ENCODE data around the gene CST2. TPM values are rescaled to one million over a fixed set of nuclear protein-coding genes. Genes with fewer than 3 reads are reported as not detected.
A peak's percentile ranks its signal among the peaks of the same experiment; 100 is the strongest.

CST2 gene, protein sequence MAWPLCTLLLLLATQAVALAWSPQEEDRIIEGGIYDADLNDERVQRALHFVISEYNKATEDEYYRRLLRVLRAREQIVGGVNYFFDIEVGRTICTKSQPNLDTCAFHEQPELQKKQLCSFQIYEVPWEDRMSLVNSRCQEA
- polyA plus RNA-seq = under 1 TPM in 1 of 4 donors, not detected in 3; 0.31 TPM
- long read RNA-seq, donor 1 = 0 reads
- long read RNA-seq, donor 2 = 0 reads
- long read RNA-seq, donor 3 = 0 reads
- long read RNA-seq, donor 4 = 0 reads
- long read RNA-seq, donor 5 = 0 reads
- long read RNA-seq, donor 6 = 0 reads
- long read RNA-seq, donor 7 = 0 reads
- long read RNA-seq, donor 8 = 0 reads
- long read RNA-seq, donor 9 = 0 reads
- long read RNA-seq, donor 10 = 0 reads

- Histone ChIP-seq H3K27ac (ENCODE audit: low read depth in 1 of 3, low read length in 2 of 3) (no peak within 1 kb of the TSS), H3K9me3 (ENCODE audit: control insufficient read depth in 2 of 2, insufficient read depth in 1 of 2, low read depth in 1 of 2, low read length in 1 of 2) (no peaks in the 10 kb centered on the region), H3K4me1 (ENCODE audit: control insufficient read depth in 3 of 3, insufficient read depth in 2 of 3, low read depth in 1 of 3, low read length in 2 of 3) (no peaks in the 10 kb centered on the region), H3K27me3 (ENCODE audit: control insufficient read depth in 3 of 3, insufficient read depth in 3 of 3, low read length in 3 of 3) (no peaks in the 10 kb centered on the region), H3K4me3 (ENCODE audit: low read depth in 1 of 3, low read length in 3 of 3) (no peak within 1 kb of the TSS), H3K36me3 (ENCODE audit: control insufficient read depth in 3 of 3, insufficient read depth in 2 of 3, low read depth in 1 of 3, low read length in 3 of 3) (no peaks in the 10 kb centered on the region)
- WGBS, 3 donors = 38 to 51% (median 46%) methylated on average over 3 to 4 of the region's 4 CpGs
- FAIRE-seq (no peak), DNase-seq (no peak)
Observed at GRCh38 chr20:23826541-23827021, at the start of gene CST2. CST2 (minus strand) TSS chr20:23826729; CDS start chr20:23826660, 69 bp downstream.

GRCh38 chr20:23875606-23876237 lies 49.2 kb upstream of the CST2 start:
- no peak for FAIRE-seq
- no peak overlapping the region for H3K4me3 ChIP-seq (ENCODE audit: low read depth in 1 of 3, low read length in 3 of 3)
- H3K9me3 ChIP-seq (ENCODE audit: control insufficient read depth in 2 of 2, insufficient read depth in 1 of 2, low read depth in 1 of 2, low read length in 1 of 2) = no peaks in the 10 kb centered on the region
- 75 to 84% (median 83%) methylated on average over 6 of the region's 6 CpGs for WGBS, 3 donors
- H3K36me3 ChIP-seq (ENCODE audit: control insufficient read depth in 3 of 3, insufficient read depth in 2 of 3, low read depth in 1 of 3, low read length in 3 of 3) = no peaks in the 10 kb centered on the region
- no peak for DNase-seq
- H3K27me3 ChIP-seq (ENCODE audit: control insufficient read depth in 3 of 3, insufficient read depth in 3 of 3, low read length in 3 of 3) = no peaks in the 10 kb centered on the region
- H3K4me1 ChIP-seq (ENCODE audit: control insufficient read depth in 3 of 3, insufficient read depth in 2 of 3, low read depth in 1 of 3, low read length in 2 of 3) = no peaks in the 10 kb centered on the region
- H3K27ac ChIP-seq (ENCODE audit: low read depth in 1 of 3, low read length in 2 of 3) = no peak overlapping the region

GRCh38 chr20:23874747-23875146 lies 48.2 kb upstream of the CST2 start:
- Histone ChIP-seq H3K4me3 (ENCODE audit: low read depth in 1 of 3, low read length in 3 of 3) (no peak overlapping the region), H3K9me3 (ENCODE audit: control insufficient read depth in 2 of 2, insufficient read depth in 1 of 2, low read depth in 1 of 2, low read length in 1 of 2) (no peaks in the 10 kb centered on the region), H3K4me1 (ENCODE audit: control insufficient read depth in 3 of 3, insufficient read depth in 2 of 3, low read depth in 1 of 3, low read length in 2 of 3) (no peaks in the 10 kb centered on the region), H3K36me3 (ENCODE audit: control insufficient read depth in 3 of 3, insufficient read depth in 2 of 3, low read depth in 1 of 3, low read length in 3 of 3) (no peaks in the 10 kb centered on the region), H3K27ac (ENCODE audit: low read depth in 1 of 3, low read length in 2 of 3) (no peak overlapping the region), H3K27me3 (ENCODE audit: control insufficient read depth in 3 of 3, insufficient read depth in 3 of 3, low read length in 3 of 3) (peaks cover 0 to 4% (median 0%) of the 10 kb centered on the region in 3 donors)
- peak in 1 of 2 donors; percentile 18 for DNase-seq
- FAIRE-seq = no peak
- 31 to 54% (median 39%) methylated on average over 5 of the region's 5 CpGs for WGBS, 3 donors

GRCh38 chr20:23873370-23874015 lies 47.0 kb upstream of the CST2 start:
- no peaks in the 10 kb centered on the region for H3K9me3 ChIP-seq (ENCODE audit: control insufficient read depth in 2 of 2, insufficient read depth in 1 of 2, low read depth in 1 of 2, low read length in 1 of 2)
- DNase-seq (no peak), FAIRE-seq (no peak)
- WGBS, 3 donors = 46 to 52% (median 49%) methylated on average over 3 of the region's 3 CpGs
- no peaks in the 10 kb centered on the region for H3K36me3 ChIP-seq (ENCODE audit: control insufficient read depth in 3 of 3, insufficient read depth in 2 of 3, low read depth in 1 of 3, low read length in 3 of 3)
- no peak overlapping the region for H3K4me3 ChIP-seq (ENCODE audit: low read depth in 1 of 3, low read length in 3 of 3)
- no peak overlapping the region for H3K27ac ChIP-seq (ENCODE audit: low read depth in 1 of 3, low read length in 2 of 3)
- peaks cover 0 to 4% (median 0%) of the 10 kb centered on the region in 3 donors for H3K27me3 ChIP-seq (ENCODE audit: control insufficient read depth in 3 of 3, insufficient read depth in 3 of 3, low read length in 3 of 3)
- H3K4me1 ChIP-seq (ENCODE audit: control insufficient read depth in 3 of 3, insufficient read depth in 2 of 3, low read depth in 1 of 3, low read length in 2 of 3) = no peaks in the 10 kb centered on the region

- 82 to 94% (median 90%) methylated on average over 1 of the region's 1 CpG for WGBS, 3 donors
- FAIRE-seq (no peak), DNase-seq (no peak)
- H3K9me3 ChIP-seq (ENCODE audit: control insufficient read depth in 2 of 2, insufficient read depth in 1 of 2, low read depth in 1 of 2, low read length in 1 of 2) = no peaks in the 10 kb centered on the region
- no peaks in the 10 kb centered on the region for H3K36me3 ChIP-seq (ENCODE audit: control insufficient read depth in 3 of 3, insufficient read depth in 2 of 3, low read depth in 1 of 3, low read length in 3 of 3)
- no peak overlapping the region for H3K27ac ChIP-seq (ENCODE audit: low read depth in 1 of 3, low read length in 2 of 3)
- H3K4me1 ChIP-seq (ENCODE audit: control insufficient read depth in 3 of 3, insufficient read depth in 2 of 3, low read depth in 1 of 3, low read length in 2 of 3) = no peaks in the 10 kb centered on the region
- H3K27me3 ChIP-seq (ENCODE audit: control insufficient read depth in 3 of 3, insufficient read depth in 3 of 3, low read length in 3 of 3) = peaks cover 0 to 4% (median 0%) of the 10 kb centered on the region in 3 donors
- no peak overlapping the region for H3K4me3 ChIP-seq (ENCODE audit: low read depth in 1 of 3, low read length in 3 of 3)
Observed at GRCh38 chr20:23872065-23872464, 45.5 kb upstream of the CST2 start.

DNA sequence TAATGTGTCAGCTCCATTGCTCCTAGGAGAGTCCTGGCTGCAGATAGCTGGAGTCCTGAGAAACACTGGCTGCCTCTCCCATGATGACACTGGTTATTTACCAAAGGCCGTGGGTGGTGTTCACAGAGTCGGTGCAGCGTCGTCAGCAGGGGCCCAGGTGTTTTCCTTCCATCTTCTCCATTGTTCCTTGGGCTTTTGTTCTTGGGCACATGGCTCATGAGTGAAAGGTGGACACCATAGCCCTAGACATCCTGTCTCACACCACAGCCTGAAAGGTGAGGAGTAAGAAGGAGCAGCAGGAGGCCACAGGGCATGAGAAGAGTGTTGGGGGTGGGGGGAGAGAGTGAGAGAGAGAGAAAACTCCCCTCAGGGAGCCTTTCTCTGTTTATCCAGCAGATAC lies 43.9 kb upstream of the CST2 start:
- Histone ChIP-seq H3K9me3 (ENCODE audit: control insufficient read depth in 2 of 2, insufficient read depth in 1 of 2, low read depth in 1 of 2, low read length in 1 of 2) (no peaks in the 10 kb centered on the region), H3K27me3 (ENCODE audit: control insufficient read depth in 3 of 3, insufficient read depth in 3 of 3, low read length in 3 of 3) (peaks cover 0 to 4% (median 0%) of the 10 kb centered on the region in 3 donors), H3K27ac (ENCODE audit: low read depth in 1 of 3, low read length in 2 of 3) (no peak overlapping the region), H3K4me3 (ENCODE audit: low read depth in 1 of 3, low read length in 3 of 3) (no peak overlapping the region), H3K36me3 (ENCODE audit: control insufficient read depth in 3 of 3, insufficient read depth in 2 of 3, low read depth in 1 of 3, low read length in 3 of 3) (no peaks in the 10 kb centered on the region), H3K4me1 (ENCODE audit: control insufficient read depth in 3 of 3, insufficient read depth in 2 of 3, low read depth in 1 of 3, low read length in 2 of 3) (no peaks in the 10 kb centered on the region)
- FAIRE-seq = no peak
- WGBS, 3 donors = 24 to 34% (median 29%) methylated on average over 4 of the region's 4 CpGs
- no peak for DNase-seq

GRCh38 chr20:23869520-23869919 lies 43.0 kb upstream of the CST2 start:
- peaks cover 0 to 4% (median 0%) of the 10 kb centered on the region in 3 donors for H3K27me3 ChIP-seq (ENCODE audit: control insufficient read depth in 3 of 3, insufficient read depth in 3 of 3, low read length in 3 of 3)
- H3K36me3 ChIP-seq (ENCODE audit: control insufficient read depth in 3 of 3, insufficient read depth in 2 of 3, low read depth in 1 of 3, low read length in 3 of 3) = no peaks in the 10 kb centered on the region
- FAIRE-seq (no peak), DNase-seq (no peak)
- no peak overlapping the region for H3K27ac ChIP-seq (ENCODE audit: low read depth in 1 of 3, low read length in 2 of 3)
- WGBS, 3 donors = 43 to 71% (median 55%) methylated on average over 2 of the region's 2 CpGs
- no peak overlapping the region for H3K4me3 ChIP-seq (ENCODE audit: low read depth in 1 of 3, low read length in 3 of 3)
- no peaks in the 10 kb centered on the region for H3K4me1 ChIP-seq (ENCODE audit: control insufficient read depth in 3 of 3, insufficient read depth in 2 of 3, low read depth in 1 of 3, low read length in 2 of 3)
- H3K9me3 ChIP-seq (ENCODE audit: control insufficient read depth in 2 of 2, insufficient read depth in 1 of 2, low read depth in 1 of 2, low read length in 1 of 2) = no peaks in the 10 kb centered on the region

- no peak overlapping the region for H3K4me3 ChIP-seq (ENCODE audit: low read depth in 1 of 3, low read length in 3 of 3)
- no peak for DNase-seq
- H3K27ac ChIP-seq (ENCODE audit: low read depth in 1 of 3, low read length in 2 of 3) = no peak overlapping the region
- WGBS, 3 donors = 37 to 43% (median 41%) methylated on average over 5 of the region's 5 CpGs
- H3K4me1 ChIP-seq (ENCODE audit: control insufficient read depth in 3 of 3, insufficient read depth in 2 of 3, low read depth in 1 of 3, low read length in 2 of 3) = no peaks in the 10 kb centered on the region
- H3K9me3 ChIP-seq (ENCODE audit: control insufficient read depth in 2 of 2, insufficient read depth in 1 of 2, low read depth in 1 of 2, low read length in 1 of 2) = no peaks in the 10 kb centered on the region
- no peaks in the 10 kb centered on the region for H3K36me3 ChIP-seq (ENCODE audit: control insufficient read depth in 3 of 3, insufficient read depth in 2 of 3, low read depth in 1 of 3, low read length in 3 of 3)
- peaks cover 0 to 4% (median 0%) of the 10 kb centered on the region in 3 donors for H3K27me3 ChIP-seq (ENCODE audit: control insufficient read depth in 3 of 3, insufficient read depth in 3 of 3, low read length in 3 of 3)
- no peak for FAIRE-seq
Observed at GRCh38 chr20:23868321-23868720, 41.8 kb upstream of the CST2 start.
